BJ (cell line): Measurements from ENCODE around the gene PCDHB1. TPM values are rescaled to one million over a fixed set of nuclear protein-coding genes. Genes with fewer than 3 reads are reported as not detected.

ENCODE experiments used
- CTCF ChIA-PET: fragments of 350-600 bp; formaldehyde crosslinking; extraction: SDS; loops from one replicate; lab custom pipeline; 2021; ENCODE audit warnings: antibody characterized with exemption, inconsistent platforms; lab: Yijun Ruan, JAX
- POLR2A ChIA-PET: fragments of 300-600 bp; sonication (Branson Sonifier 250); formaldehyde crosslinking; extraction: SDS; loops from one replicate; lab custom pipeline; 2021; ENCODE audit warnings: antibody characterized with exemption; lab: Charles Lee
- DNase-seq: peaks from one replicate; pipeline ENCODE4 v3.0.0-alpha.2; 2011; ENCODE audit warnings: low read depth
- H3K27me3 ChIP-seq: 2 replicates; pipeline ENCODE4 v1.6.0; 2011; ENCODE audit warnings: low read length; ENCODE audit not compliant: control insufficient read depth, insufficient read depth
- H3K36me3 ChIP-seq: 2 replicates; pipeline ENCODE4 v1.5.1; 2011; ENCODE audit warnings: low read length; ENCODE audit not compliant: control insufficient read depth, insufficient read depth
- H3K4me3 ChIP-seq: 2 replicates; pipeline ENCODE4 v1.5.1; 2011; ENCODE audit warnings: low read depth, mild to moderate bottlenecking, control low read depth, low read length
- polyA plus RNA-seq: library from polyadenylated mRNA; depleted of rRNA; stranded (reverse); fragments of >200 nt; gene quantifications from 2 replicates; pipeline ENCODE4 v1.2.3, GENCODE V29; 2011
- TF ChIP-seq, protein P1 (sequence below): IDR thresholded peaks from 2 replicates; pipeline ENCODE4 v1.5.1; 2011; ENCODE audit warnings: low read depth, mild to moderate bottlenecking, control low read depth, inconsistent platforms, low read length, moderate library complexity; ENCODE audit not compliant: insufficient read depth

The PCDHB1 gene
- polyA plus RNA-seq, 1 experiment, result not detected

DNA sequence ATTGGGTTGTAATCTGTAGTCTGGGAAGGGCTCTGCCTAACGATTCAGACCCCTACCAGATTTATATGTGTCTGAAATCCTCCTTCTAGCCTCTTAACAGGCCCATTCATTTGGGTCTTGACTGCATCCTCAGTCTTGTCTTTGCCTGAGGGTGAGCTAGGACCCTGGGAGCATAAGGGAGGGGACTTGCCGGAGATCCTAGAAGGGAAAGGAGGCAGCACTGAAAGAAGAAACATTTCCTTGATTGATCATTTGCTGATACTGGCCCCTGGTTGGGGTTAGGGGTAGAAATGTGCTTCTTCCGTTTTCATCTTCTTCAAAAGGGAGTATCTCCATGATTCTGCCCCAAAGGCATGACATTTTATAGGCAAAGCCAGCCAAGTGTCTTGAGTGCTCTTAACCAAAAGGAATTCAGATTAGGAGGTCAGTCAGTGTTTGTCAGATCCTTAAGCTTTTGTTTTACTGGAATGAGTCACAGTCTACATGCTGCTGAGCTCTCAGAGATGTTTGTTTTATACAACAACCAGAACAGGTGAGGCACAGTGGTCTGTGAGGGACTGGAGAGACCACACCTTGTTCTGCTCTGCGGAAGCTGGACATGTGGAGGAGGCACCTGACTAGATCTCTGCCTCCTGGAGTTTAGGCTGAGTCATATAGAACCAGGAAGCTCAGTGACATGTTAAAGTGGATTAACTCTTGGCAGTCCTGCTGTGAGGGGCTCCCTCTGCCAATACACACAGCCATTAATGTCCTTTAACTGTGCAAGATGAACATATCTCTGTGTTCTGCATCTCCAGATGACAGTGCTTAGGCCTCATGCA lies 47.2 kb upstream of the PCDHB1 start:
- no peak for DNase-seq
- H3K36me3 ChIP-seq, result no peaks in the 10 kb centered on the region
- no peak overlapping the region for H3K4me3 ChIP-seq
- no peaks in the 10 kb centered on the region for H3K27me3 ChIP-seq
- ChIA-PET POLR2A (no interaction called here), CTCF (no interaction called here)
- TF ChIP-seq, protein P1, sequence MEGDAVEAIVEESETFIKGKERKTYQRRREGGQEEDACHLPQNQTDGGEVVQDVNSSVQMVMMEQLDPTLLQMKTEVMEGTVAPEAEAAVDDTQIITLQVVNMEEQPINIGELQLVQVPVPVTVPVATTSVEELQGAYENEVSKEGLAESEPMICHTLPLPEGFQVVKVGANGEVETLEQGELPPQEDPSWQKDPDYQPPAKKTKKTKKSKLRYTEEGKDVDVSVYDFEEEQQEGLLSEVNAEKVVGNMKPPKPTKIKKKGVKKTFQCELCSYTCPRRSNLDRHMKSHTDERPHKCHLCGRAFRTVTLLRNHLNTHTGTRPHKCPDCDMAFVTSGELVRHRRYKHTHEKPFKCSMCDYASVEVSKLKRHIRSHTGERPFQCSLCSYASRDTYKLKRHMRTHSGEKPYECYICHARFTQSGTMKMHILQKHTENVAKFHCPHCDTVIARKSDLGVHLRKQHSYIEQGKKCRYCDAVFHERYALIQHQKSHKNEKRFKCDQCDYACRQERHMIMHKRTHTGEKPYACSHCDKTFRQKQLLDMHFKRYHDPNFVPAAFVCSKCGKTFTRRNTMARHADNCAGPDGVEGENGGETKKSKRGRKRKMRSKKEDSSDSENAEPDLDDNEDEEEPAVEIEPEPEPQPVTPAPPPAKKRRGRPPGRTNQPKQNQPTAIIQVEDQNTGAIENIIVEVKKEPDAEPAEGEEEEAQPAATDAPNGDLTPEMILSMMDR, result no peak

DNA sequence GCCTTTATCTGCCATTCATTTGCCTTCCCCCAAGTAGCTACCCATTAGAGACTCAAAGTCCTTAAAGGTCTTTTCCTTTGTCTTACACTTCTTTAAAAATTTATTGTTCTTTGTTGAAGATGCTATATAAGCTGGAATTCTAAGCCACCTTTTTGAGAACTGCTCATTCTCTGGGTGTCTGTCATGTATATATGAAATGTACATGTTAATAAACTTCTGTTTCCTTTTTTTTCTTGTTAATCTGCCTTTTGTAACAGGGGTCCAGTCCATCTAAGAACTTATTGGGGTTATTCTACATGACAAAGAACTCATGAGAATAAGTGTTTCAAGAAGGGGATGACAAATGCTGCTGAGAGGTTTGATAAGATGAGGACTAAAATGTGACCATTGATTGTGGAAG lies 43.4 kb upstream of the PCDHB1 start:
- H3K36me3 ChIP-seq, result no peaks in the 10 kb centered on the region
- DNase-seq, result no peak
- POLR2A ChIA-PET, result no interaction called here
- TF ChIP-seq, protein P1, result no peak
- CTCF ChIA-PET, result no interaction called here
- H3K4me3 ChIP-seq, result no peak overlapping the region
- H3K27me3 ChIP-seq, result no peaks in the 10 kb centered on the region

DNA sequence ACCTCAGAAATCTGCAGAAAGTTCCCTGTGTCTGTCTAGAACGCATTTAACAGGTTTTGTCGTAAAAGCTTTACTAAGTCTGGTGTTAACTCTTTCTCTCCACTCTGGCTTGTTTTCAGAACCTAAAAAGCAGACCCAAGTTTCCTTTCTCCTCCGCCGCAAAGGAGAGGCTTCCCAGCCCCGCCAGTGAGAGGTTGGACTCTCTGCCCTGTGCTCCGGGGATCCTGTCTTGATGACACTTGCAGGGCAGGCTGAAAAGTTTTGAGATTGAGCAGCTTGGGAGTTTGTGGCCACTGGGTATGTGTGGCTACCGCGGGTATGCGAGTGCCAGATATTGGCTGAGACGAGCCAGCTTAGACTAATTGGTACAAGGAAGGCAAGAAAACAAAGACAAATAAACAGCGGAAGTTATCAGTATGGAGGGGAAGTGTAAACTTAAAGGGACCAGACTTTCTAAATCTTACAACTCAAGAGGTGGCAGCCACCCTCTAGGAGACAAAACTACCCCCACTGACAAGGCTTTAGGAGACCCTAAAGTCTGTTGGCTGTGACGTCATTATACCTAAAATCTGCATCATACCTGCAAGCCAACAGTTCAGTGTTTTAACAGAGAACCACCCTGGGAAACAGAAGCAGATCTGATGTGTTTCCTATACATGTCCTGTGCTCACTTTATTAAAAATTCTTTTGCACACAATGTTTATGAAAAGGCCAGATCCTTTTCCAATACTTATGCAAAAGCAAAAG lies 41.0 kb upstream of the PCDHB1 start:
- DNase-seq, result no peak
- TF ChIP-seq, protein P1, result no peak
- Histone ChIP-seq H3K4me3 (no peak overlapping the region), H3K36me3 (no peaks in the 10 kb centered on the region), H3K27me3 (no peaks in the 10 kb centered on the region)
- ChIA-PET CTCF (no interaction called here), POLR2A (no interaction called here)

DNA sequence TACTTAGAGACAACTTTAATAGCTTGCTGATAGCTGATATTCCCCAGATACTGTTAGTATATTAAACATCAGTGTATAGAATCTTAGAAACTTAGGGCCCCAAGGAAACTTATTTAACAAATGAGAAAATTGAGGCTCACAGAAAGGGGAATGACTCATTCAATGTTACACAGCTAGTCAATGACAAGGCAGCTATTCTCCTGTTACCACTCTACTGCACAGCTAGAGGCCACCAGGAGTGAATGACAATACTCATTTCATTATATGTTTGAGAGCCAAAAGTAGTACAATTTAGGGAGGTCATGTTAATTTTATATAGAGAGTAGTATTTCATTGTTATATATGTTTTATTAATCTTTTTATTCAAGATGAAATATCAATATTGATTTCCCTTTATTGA lies 33.2 kb upstream of the PCDHB1 start:
- ChIA-PET CTCF (no interaction called here), POLR2A (no interaction called here)
- Histone ChIP-seq H3K27me3 (no peaks in the 10 kb centered on the region), H3K4me3 (no peak overlapping the region), H3K36me3 (no peaks in the 10 kb centered on the region)
- TF ChIP-seq, protein P1, result no peak
- DNase-seq, result no peak

DNA sequence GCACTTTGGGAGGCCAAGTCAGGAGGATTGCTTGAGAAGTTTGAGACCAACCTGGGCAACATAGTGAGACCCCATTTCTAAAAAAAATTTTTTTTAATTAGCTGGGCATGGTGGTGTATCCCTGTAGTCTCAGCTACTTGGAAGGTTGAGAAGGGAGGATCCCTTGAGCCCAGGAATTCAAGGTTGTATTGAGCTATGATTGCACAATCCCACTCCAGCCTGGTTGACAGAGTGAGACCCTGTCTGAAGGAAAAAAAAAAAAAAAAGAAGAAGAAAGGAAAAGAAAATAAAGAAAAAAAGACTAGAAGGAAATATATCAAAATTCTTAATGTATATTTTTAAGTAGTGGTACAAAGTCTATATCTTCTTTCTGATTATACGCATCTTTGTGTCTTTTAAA lies 28.8 kb upstream of the PCDHB1 start:
- no peak for DNase-seq
- Histone ChIP-seq H3K36me3 (no peaks in the 10 kb centered on the region), H3K4me3 (no peak overlapping the region), H3K27me3 (no peaks in the 10 kb centered on the region)
- CTCF ChIA-PET, result no interaction called here
- POLR2A ChIA-PET, result no interaction called here
- TF ChIP-seq, protein P1, result no peak
